Endothelial cell of hepatic sinusoid (primary cell): ENCODE measurements around the gene PPIP5K2.
"Not testable (repeated sequence)": the region's sequence is repeated elsewhere in the genome, so short reads cannot be mapped to it uniquely, and the experiment has no call there.

Experiments
- in situ Hi-C: cut with HindIII; loops from 2 replicates; pipeline ENCODE4 v1.10.0; 2017; ENCODE audit warnings: low sequenced_read_pairs

The PPIP5K2 gene

DNA sequence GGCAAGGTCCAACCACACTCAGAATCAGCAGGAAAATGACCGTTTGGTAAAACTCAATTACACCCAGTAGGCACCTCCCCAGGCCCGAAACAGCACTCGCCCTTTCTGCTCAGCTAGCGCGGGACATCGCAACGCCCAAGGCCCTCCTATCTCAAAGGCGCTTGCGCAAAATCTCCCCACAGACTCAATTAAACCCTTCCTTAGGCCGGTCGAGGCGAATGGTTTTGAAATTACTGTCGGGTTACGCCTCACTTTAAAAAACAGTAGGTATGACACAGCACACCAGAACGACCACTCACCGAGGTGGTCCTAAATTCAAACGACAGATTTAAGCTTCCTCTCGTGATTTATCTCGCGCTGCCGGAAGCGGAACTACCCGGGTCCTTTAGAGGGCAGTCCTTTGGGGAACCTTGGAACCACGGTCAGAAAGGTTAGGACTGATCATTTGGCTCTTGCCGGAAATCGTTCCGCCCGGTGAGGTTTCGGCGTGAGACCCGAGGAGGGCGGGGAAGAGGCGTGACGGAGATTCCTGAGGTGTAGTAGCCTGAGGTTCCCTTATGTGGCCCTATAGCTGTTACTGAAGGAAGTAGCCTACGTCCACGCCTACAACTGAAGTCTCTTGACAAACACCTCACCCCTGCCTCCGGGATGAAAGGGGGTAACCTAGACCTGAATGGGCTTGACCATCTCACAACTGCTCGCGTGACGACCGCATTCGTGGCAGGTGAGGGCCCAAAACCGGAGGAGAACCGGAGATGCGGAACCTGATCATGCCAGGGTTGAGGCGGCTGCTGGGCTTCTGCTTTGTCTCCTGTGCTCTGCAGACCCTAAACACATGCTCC is at the start of gene PPIP5K2, which contains the start of gene GIN1:
Gene PPIP5K2, plus strand, starts transcription at position 537 of the 842 bp plus-strand sequence. CDS start 9,289 bp downstream, outside the sequence.
Gene GIN1, minus strand, starts transcription at position 374 of the 842 bp plus-strand sequence. CDS start 11,431 bp downstream, outside the sequence.
- in situ Hi-C loops = no loop called here

DNA sequence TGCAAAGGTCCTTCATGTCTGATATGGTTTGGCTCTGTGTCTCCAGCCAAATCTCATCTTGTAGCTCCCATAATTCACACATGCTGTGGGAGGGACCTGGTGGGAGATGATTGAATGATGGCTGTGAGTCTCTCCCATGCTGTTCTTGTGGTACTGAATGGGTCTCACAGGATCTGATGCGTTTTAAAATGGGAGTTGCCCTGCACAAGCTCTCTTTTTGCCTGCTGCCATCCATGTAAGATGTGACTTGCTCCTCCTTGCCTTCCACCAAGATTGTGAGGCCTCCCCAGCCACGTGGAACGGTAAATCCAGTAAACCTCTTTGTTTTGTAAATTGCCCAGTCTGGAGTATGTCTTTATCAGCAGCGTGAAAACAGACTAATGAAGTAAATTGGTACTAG is 46.6 kb upstream of the PPIP5K2 start:
- in situ Hi-C loops = not testable (repeated sequence)

DNA sequence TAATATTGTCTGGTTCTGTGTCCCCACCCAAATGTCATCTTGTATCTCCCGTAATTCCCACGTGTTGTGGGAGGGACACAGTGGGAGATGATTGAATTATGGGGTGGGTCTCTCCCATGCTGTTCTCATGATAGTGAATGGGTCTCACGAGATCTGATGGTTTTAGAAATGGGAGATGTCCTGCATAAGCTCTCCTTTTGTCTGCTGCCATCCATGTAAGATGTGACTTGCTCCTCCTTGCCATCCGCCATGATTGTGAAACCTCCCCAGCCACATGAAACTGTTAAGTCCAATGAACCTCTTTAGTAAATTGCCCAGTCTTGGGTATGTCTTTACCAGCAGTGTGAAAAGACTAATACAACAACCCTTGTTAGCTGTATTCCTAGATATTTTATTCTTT is 44.7 kb upstream of the PPIP5K2 start:
- in situ Hi-C loops = no loop called here

DNA sequence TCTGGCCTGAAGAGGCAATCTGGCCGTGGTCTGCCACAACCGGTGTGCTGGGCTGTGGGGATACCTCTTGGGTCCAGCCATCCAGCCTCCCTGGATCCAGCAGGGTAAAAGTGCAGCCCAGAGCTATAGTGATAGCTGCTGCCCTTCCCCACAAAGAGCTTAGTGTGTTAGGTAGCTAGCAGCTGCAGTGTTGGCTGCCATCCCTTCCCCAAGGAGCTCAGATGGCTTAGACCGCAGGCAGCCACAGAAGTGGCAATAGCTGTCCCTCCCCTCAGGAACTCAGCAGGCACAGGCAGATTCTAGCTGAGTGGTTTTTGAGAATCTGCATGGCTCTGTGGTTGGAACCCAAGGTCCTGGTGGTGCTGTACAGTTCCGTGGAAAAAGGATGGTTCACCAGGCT is 40.3 kb upstream of the PPIP5K2 start:
- in situ Hi-C loops = no loop called here

DNA sequence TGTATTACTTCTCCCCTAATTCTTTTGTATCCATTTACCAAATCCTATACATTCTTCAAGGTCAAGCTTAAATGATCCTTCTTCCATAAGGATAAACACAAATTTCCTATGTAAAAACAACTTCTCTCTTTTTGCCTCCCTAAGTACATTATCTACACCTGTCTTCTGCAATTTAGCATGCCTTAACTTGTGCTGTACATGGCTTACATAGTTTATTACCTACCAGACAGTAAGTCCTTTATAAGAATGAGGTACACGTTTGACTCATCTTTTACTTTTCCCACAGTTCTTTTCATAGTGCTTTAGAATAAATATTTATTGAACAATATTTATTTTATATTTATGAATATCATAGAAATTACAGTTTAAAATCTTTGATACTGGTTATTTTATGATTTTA is 33.6 kb upstream of the PPIP5K2 start:
- in situ Hi-C loops = no loop called here

DNA sequence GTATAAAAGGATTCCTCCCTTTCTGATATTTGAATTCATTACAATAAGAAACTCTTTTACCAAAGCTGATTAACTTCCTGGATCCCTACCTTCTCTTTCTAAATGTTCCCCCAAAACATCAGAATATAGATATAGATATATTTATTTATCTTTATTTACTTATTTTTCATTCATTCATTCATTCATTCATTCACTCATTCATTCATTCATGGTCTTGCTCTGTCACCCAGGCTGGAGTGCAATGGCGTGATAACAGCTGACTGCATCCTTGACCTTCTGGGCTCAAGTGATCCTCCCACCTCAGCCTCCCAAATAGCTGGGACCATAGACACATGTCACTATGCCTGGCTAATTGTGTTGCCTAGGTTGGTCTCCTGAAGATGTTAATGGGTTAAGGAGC is 30.8 kb upstream of the PPIP5K2 start:
- in situ Hi-C loops = no loop called here

DNA sequence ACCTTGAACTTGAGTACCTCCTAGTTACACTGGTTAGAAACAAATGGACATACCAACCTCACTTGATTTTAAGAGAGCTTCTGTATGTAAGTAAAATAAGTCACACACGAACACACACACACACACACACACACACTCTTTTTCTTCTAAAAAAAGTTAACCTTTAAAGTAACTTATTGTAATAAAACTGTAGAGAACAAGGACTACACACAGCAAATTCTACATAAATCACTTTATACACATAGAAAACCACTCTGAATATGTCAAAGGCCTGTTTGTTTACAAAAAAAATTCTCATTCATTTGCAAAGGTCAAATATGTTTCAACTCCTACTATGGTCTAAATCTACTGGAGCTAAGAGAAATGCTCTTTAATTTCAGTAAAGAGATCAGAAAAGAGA is 29.3 kb upstream of the PPIP5K2 start:
- in situ Hi-C loops = no loop called here

DNA sequence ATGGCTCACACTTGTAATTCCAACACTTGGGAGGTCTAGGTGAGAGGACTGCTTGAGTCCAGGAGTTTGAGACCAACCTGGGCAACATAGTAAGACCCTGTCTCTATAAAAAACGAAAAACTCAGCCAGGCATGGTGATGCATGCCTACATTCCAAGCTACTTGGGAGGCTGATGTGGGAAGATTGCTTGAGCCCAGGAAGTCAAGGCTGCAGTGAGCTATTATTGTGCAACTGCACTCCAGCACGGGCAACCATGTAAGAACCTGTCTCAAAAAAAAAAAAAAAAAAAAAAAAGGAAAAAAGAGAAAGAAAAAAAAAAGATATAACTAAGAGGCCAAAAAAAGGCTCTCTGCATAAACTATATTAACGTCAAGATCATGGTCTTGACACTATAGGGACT is 27.4 kb upstream of the PPIP5K2 start:
- in situ Hi-C loops = no loop called here

DNA sequence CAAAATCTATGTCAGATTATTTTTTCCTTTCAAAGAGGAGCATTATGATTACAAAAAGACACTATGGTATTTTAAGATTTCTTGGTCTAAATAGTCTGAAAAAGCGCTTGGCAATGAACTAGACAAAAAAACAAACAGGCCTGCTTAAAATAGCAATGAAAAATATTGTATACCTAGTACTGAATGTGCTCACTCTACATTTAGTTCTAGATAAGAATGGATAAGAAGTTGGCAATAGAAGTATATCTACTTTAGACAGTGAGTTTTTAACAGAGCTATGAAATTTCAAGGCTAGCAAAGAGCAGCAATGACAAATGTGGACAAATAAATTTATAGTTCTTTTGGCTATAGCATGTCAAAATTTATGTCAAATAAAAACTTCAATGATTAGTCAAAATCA is 26.4 kb upstream of the PPIP5K2 start:
- in situ Hi-C loops = no loop called here

DNA sequence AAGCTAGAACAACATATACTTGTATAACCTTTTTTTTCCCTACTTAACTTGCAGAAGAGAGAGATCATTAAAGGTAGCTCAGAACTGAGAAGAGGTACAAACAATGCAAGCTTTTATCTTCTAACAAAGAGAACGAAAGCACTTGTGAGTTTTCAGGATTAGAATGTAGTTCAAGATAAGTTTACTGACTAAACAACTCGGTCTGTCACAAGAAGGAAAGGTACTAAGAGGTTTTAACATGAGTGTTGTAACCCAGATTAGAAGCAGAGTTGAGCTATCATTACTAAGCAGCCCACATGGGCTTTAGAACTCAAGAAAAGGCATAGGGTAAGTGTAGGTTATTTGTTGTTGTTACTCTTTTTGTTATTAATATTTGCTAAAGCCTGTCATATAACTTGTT is 25.4 kb upstream of the PPIP5K2 start:
- in situ Hi-C loops = no loop called here

DNA sequence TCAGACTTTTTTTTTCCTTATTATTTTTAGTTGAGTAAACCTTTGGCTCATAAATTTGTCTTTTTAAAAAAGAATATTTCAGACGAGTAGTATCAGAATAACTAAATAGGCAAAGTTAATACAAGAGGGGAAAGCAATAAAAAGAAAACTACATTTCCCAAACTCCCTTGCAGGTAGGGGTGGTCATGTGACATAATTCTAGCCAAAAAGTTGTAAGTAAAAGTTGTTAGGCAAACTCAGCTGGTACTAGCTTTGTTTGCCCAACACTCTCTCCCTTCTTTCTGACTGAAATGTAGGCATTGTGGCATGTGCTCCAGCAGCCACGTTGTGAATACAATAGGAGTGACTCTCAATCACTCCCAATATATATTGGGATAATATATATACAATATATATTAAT is 21.1 kb upstream of the PPIP5K2 start:
- in situ Hi-C loops = no loop called here

DNA sequence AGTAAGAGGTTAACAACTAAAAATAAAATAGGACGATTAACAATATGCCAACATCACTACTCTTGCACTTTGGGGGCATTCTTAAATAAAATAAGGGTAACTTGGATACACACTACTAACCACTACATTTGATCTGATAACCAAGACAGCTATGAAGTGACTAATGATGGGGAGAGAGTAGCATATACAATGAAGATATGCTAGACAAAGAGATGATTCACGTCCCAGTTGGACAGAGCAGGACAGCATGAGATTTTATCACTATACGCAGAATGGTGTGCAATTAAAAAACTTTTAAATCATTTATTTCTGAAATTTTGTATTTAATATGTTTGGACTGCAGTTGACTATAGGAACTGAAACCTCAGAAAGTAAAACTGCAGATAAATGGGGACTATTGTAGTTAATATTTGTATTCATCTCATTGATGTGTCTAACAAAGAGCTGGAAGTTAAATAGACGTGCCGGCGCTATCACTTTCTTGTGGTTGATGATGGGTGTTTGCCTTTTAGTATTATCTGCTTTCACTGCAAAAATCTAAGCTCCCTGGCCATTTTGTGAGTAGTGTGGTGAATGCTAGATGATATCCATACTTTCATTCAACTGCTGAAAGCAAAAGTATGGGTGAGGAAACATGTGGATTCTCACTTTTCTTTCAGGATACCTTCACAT is 18.9 kb upstream of the PPIP5K2 start:
- in situ Hi-C loops = no loop called here

DNA sequence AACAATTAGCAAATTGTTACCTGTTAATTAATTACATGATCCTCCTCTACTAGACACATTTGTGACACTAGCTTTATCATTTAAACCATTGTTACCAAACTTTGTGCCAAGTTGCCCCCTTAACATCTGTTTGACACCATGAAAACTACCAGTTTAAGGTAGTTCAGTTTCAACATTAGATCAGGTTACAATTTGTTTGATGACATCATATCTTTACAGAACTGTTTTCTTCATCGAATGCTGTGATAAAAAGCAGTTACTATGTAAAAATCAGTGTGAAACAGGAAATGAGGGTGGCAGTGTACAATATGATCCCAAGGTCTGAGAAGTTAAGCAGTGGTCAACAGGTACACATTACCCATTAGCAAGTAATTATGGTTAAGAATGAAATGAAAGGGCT is 17.9 kb upstream of the PPIP5K2 start:
- in situ Hi-C loops = no loop called here

DNA sequence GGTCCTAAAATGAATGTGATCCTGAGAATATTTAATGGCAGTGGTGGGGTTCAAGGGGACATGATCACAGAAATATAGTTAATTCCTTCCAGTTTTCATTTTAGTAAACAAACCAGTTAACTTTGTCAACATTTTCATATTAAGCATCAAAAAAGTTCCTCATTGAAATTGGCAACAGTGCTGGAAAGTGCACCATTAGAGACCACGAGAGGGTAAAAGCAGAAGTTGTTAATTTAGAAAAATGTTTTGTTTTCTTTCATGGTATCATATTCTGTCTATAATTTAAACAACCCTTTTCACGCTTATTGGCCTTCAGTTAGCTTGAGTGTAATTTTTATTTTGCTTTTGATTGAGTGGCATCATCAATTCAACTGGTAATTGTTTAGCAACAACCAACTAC is 12.0 kb upstream of the PPIP5K2 start:
- in situ Hi-C loops = no loop called here

DNA sequence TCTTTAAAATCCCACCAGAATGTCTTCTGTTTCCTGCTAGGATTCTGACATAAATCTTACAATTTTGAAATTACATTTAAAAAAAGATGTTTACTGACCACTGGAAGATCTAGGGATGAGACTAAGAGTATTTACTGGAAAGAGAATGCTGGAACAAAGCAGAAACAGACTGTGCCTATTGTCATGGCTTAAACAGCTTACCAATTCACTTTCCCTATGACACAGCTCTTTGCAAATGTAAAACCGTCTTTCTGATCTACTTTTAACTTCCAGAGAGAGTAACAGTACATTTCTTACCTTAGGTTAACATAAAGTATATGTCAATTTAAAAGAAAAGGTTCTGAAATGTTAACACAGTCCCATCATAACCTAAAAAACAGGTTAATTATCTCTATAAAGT is 10.8 kb upstream of the PPIP5K2 start:
- in situ Hi-C loops = no loop called here

DNA sequence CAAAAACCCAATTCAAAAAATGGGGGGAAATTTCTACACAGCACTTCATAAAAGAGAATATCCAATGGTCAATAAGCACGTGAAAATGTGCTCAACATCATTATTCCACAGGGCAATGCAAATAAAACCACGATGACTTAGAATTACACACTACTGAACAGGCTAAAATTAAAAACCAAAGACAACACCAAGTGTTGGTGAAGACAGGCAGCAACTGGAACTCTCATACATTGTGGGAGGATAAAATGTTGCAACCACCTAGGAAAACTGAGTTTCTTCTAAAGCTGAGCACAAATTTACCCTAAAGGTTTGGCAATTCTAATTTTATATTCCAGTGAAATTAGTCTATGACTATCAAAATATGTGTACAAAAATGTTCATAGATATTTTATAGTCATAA is 9.7 kb upstream of the PPIP5K2 start:
- in situ Hi-C loops = no loop called here

DNA sequence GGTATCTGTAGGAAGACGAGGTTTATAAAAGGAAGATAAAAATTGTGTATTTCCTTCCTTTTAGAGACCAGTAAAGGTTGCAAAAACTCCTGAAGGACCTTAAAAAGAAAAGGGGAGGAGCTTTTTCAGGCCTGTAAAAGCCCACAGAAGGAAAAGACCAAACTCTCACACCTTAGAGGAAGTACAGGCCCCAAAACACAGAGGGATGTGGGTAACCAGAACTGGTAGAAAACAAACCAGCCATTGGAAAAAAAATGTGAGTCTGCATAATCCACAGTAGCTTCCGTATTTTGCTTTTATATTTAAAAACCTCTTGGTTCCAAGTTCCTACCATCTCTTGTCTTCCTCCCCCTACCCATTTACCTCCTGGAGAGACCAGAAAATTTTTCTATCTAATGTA is 8.6 kb upstream of the PPIP5K2 start:
- in situ Hi-C loops = no loop called here

DNA sequence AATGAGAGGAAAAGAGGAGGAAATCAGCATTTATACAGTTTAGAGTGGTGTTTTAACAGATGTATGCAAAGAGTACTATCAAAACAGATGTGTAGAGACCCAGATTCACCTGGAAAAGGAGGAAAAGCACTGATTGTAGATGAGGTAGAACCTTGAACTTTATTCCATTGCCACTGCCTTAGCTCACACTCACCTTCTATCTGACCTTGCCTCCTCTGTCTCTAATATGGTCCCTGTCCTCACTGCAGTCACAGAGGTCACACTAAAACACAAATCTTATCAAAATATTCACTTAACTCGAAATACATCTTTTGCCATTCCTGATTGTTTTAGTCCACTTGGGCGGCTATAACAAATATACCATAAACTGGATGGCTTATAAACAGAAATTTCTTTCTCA is 7.2 kb upstream of the PPIP5K2 start:
- in situ Hi-C loops = no loop called here

DNA sequence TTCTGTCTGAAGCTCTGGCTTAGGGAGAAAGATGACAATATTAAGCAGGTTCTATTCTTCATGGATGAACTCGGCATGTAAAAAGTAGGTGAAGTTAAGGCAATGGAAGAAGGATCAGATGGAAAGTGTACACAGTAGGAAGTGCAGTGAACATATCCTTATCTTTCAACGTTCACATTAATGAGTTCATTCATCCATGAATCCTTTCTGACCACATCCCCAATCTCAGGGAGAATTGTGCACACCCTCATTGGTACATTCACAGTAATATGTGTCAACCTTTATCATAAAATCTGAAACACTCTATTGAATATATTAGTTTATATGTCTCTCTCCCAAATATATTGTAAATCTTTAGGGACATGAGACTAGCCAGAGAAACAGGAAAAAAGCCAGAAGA is 5.7 kb upstream of the PPIP5K2 start:
- in situ Hi-C loops = no loop called here

DNA sequence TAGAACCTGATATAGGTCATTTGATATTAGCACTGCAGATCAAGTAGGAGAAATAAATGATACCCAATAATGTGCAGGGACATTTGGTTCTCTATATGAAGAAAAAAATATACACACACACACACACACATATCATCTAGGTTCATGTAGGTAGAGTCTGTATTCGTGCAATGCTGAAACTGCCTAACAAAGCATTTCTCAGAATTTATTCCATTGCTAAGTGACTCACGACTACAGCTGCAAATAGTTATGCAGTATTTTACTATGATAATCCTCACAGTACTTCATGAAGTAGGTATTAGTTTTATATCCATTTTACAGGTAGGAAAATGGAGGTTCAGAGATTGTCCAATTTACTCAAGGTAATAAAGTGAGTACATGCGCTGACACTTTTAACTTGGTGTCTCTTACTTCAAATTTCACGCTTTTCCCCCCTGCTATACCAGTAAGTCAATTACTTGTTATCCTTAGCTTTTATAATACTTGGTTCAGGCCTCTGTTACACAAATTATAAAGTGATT is 2.6 kb upstream of the PPIP5K2 start:
- in situ Hi-C loops = no loop called here

DNA sequence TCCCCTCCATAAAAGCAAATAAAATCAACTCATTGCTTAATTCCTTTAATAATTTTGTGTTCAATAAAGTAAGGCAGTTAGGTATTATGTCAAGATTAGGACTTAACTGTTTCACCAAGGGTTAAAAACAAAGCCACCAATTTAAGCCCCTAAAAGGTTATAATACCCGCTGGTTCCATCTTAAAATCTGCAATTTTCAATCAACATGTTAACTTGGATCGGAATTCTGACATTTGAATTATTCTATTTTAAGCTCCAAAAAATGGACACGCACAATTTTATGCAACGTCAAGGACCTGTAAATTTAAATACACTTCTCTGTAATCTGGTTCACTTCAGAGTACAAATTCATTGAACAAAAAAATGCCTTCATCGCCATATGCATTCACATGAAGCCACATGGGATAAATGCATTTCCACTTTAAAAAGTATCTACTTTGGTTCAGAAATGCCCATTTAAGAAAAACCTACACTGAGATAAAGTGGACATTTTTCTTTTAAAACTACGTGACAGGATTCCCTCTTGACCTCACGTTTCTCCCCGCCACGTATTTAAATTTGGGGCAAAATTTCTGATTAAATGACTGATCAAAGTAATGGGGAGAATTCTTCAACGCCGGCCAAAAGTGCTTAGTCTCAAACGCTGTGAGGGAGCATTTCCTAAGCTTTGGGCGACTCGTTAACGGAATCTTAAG is 884 bp upstream of the PPIP5K2 start:
- in situ Hi-C loops = no loop called here
